ENCODE measurements around the gene LIPE. TPM values are rescaled to one million over a fixed set of nuclear protein-coding genes. Genes with fewer than 3 reads are reported as not detected.

LIPE gene
- total RNA-seq, 1 donor from 2014 or later: 3.2 TPM

- no peak for TF ChIP-seq CTCF (IDR thresholded peaks at IDR 0.05)
- Histone ChIP-seq H3K4me1 (no peaks in the 10 kb centered on the region), H3K36me3 (no peaks in the 10 kb centered on the region), H3K27me3 (ENCODE audit: low read depth) (no peaks in the 10 kb centered on the region), H3K4me3 (no peak overlapping the region), H3K27ac (no peak overlapping the region), H3K9me3 (no peaks in the 10 kb centered on the region)
- peak; percentile 41 for DNase-seq
- no peak for ATAC-seq
- intact Hi-C loops (cut with DNase I): no loop called here
Measured at GRCh38 chr19:42410371-42410770, 16.8 kb downstream of the LIPE start.

- ATAC-seq: no peak
- H3K9me3 ChIP-seq: no peaks in the 10 kb centered on the region
- intact Hi-C loops (cut with DNase I): no loop called here
- H3K4me1 ChIP-seq: no peaks in the 10 kb centered on the region
- H3K4me3 ChIP-seq: no peak overlapping the region
- H3K27me3 ChIP-seq (ENCODE audit: low read depth): no peaks in the 10 kb centered on the region
- no peak overlapping the region for H3K27ac ChIP-seq
- H3K36me3 ChIP-seq: no peaks in the 10 kb centered on the region
- DNase-seq: peak; percentile 33
- no peak for TF ChIP-seq CTCF (IDR thresholded peaks at IDR 0.05)
Measured at GRCh38 chr19:42409477-42409876, 17.7 kb downstream of the LIPE start.

GRCh38 chr19:42407816-42408175 is 19.4 kb downstream of the LIPE start:
- no peak for TF ChIP-seq CTCF (IDR thresholded peaks at IDR 0.05)
- no peaks in the 10 kb centered on the region for H3K36me3 ChIP-seq
- intact Hi-C loops (cut with DNase I): no loop called here
- no peak for DNase-seq
- no peaks in the 10 kb centered on the region for H3K4me1 ChIP-seq
- no peak for ATAC-seq
- H3K4me3 ChIP-seq: no peak overlapping the region
- no peaks in the 10 kb centered on the region for H3K9me3 ChIP-seq
- no peaks in the 10 kb centered on the region for H3K27me3 ChIP-seq (ENCODE audit: low read depth)
- no peak overlapping the region for H3K27ac ChIP-seq

- ATAC-seq (no peak), DNase-seq (no peak)
- TF ChIP-seq CTCF (IDR thresholded peaks at IDR 0.05): no peak
- intact Hi-C loops (cut with DNase I): no loop called here
- Histone ChIP-seq H3K27me3 (ENCODE audit: low read depth) (no peaks in the 10 kb centered on the region), H3K4me3 (no peak overlapping the region), H3K36me3 (no peaks in the 10 kb centered on the region), H3K9me3 (no peaks in the 10 kb centered on the region), H3K27ac (no peak overlapping the region), H3K4me1 (no peaks in the 10 kb centered on the region)
Measured at GRCh38 chr19:42407085-42407815, 19.9 kb downstream of the LIPE start.

- no peak overlapping the region for H3K27ac ChIP-seq
- TF ChIP-seq CTCF (IDR thresholded peaks at IDR 0.05): no peak
- H3K4me3 ChIP-seq: no peak overlapping the region
- intact Hi-C loops (cut with DNase I): no loop called here
- ATAC-seq (no peak), DNase-seq (no peak)
- H3K4me1 ChIP-seq: peaks cover 4% of the 10 kb centered on the region
- H3K9me3 ChIP-seq: no peaks in the 10 kb centered on the region
- no peaks in the 10 kb centered on the region for H3K36me3 ChIP-seq
- no peaks in the 10 kb centered on the region for H3K27me3 ChIP-seq (ENCODE audit: low read depth)
Measured at GRCh38 chr19:42406111-42406510, 21.1 kb downstream of the LIPE start.
